Measurements from ENCODE around the gene LSG1.

The LSG1 gene

DNA sequence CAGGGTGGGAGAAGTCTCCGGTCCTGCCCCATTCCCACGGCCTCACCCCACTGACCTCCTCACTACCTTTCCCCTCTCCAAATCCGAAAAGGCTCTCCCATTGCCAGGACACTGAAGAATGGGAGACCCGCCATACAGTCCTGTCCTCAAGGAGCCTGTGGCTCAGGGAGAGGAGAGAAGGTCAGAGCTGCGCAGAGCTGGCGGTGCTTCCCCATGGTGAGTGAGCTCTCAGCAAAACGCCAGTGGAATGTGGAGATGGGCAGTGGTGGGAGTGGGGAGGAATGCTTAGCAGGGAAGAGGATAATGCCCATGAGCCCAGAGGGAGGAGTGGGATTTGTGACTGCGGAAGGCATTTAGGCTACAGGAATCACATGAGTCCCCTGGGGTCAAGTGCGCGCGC, 33.8 kb upstream of the LSG1 start:
- H3K4me1 ChIP-seq (ENCODE audit: control insufficient read depth, insufficient read depth, low read length), result peaks cover 9% of the 10 kb centered on the region; the same call in 1 of the 2 replicates
- WGBS (ENCODE audit: insufficient coverage, insufficient read length), result no CpG with 5 or more reads among the region's 11 CpGs

DNA sequence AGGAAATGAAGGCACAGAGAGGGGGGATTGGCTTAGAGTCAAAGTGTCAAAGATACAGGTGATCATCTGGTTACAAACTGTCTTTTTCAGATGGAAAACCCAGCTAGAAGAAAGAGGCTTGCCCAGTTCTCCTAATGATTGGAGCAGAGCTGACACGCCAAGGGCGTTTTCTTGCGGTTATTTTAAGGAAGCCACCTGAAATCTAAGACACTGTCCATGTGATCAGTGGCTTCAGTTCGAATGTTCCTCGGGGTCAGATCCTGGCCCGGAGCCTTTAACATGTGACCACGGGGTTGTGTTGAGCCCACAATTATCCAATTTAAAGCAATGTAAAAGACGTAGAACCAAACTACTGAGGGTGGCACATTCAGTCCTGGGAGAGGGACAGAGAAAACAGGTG, 33.2 kb upstream of the LSG1 start:
- Histone ChIP-seq H3K27ac (ENCODE audit: low read length) (no peak overlapping the region), H3K9me3 (ENCODE audit: control insufficient read depth, insufficient read depth, low read length) (no peaks in the 10 kb centered on the region), H3K4me1 (ENCODE audit: control insufficient read depth, insufficient read depth, low read length) (peaks cover 9% of the 10 kb centered on the region; the same call in 1 of the 2 replicates), H3K27me3 (ENCODE audit: control insufficient read depth, insufficient read depth, low read length) (no peaks in the 10 kb centered on the region), H3K4me3 (ENCODE audit: low read length) (no peak overlapping the region), H3K36me3 (ENCODE audit: control insufficient read depth, insufficient read depth, low read length) (no peaks in the 10 kb centered on the region)
- WGBS (ENCODE audit: insufficient coverage, insufficient read length), result no CpG with 5 or more reads among the region's 8 CpGs
- no peak for DNase-seq (ENCODE audit: low read depth, low spot score)

More for the DNA sequence above, 33.8 kb upstream of the LSG1 start:
- Histone ChIP-seq H3K9me3 (ENCODE audit: control insufficient read depth, insufficient read depth, low read length) (no peaks in the 10 kb centered on the region), H3K27ac (ENCODE audit: low read length) (no peak overlapping the region), H3K27me3 (ENCODE audit: control insufficient read depth, insufficient read depth, low read length) (no peaks in the 10 kb centered on the region), H3K4me3 (ENCODE audit: low read length) (no peak overlapping the region), H3K36me3 (ENCODE audit: control insufficient read depth, insufficient read depth, low read length) (no peaks in the 10 kb centered on the region)
- DNase-seq (ENCODE audit: low read depth, low spot score), result no peak

DNA sequence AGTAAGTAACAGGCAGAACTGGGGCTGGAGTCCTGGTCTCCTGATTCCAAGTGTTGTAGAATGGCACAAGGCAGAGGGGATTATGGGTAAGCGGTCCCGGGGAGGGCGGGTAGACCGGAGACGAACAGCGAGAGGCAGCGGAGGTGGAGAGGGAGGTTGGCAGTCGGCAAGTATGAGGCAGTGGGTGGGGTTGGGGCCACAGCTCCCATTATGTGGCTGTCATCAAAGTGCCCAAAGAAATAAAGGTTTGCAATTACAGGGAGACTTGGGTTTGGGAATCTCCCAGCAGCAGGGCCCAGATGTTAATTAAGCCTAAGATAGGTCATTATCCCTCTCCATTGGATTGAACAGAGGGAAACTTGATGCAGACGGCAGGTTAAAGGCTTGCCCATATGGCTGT, 30.6 kb upstream of the LSG1 start:
- no peak overlapping the region for H3K4me3 ChIP-seq (ENCODE audit: low read length)
- DNase-seq (ENCODE audit: low read depth, low spot score), result no peak
- no peaks in the 10 kb centered on the region for H3K36me3 ChIP-seq (ENCODE audit: control insufficient read depth, insufficient read depth, low read length)
- no peaks in the 10 kb centered on the region for H3K9me3 ChIP-seq (ENCODE audit: control insufficient read depth, insufficient read depth, low read length)
- no peaks in the 10 kb centered on the region for H3K27me3 ChIP-seq (ENCODE audit: control insufficient read depth, insufficient read depth, low read length)
- H3K4me1 ChIP-seq (ENCODE audit: control insufficient read depth, insufficient read depth, low read length), result peaks cover 9% of the 10 kb centered on the region; the same call in 1 of the 2 replicates
- no peak overlapping the region for H3K27ac ChIP-seq (ENCODE audit: low read length)
- WGBS (ENCODE audit: insufficient coverage, insufficient read length), result no CpG with 5 or more reads among the region's 9 CpGs

DNA sequence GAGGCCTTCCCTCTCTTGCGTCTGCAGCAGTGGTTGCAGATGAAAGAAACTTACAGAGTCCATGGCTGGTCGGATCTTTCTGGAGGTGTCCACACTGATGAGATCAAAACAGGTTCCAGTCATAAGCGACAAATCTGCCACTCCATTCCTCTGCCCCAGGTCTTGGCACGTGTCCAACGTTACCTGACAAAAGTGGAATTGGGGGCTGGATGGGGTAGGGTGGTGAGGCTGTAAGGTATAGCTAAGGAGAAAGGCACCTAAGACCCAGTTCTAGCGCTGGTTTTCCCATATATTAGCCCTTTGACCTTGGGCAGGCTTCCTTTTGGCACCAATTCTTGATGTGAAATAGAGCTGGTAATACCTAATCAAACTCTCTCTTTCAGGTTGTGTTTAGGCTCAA, 24.7 kb upstream of the LSG1 start:
- Histone ChIP-seq H3K9me3 (ENCODE audit: control insufficient read depth, insufficient read depth, low read length) (no peaks in the 10 kb centered on the region), H3K4me1 (ENCODE audit: control insufficient read depth, insufficient read depth, low read length) (no peaks in the 10 kb centered on the region), H3K27ac (ENCODE audit: low read length) (no peak overlapping the region), H3K4me3 (ENCODE audit: low read length) (no peak overlapping the region), H3K27me3 (ENCODE audit: control insufficient read depth, insufficient read depth, low read length) (no peaks in the 10 kb centered on the region), H3K36me3 (ENCODE audit: control insufficient read depth, insufficient read depth, low read length) (no peaks in the 10 kb centered on the region)
- no peak for DNase-seq (ENCODE audit: low read depth, low spot score)
- no CpG with 5 or more reads among the region's 6 CpGs for WGBS (ENCODE audit: insufficient coverage, insufficient read length)

DNA sequence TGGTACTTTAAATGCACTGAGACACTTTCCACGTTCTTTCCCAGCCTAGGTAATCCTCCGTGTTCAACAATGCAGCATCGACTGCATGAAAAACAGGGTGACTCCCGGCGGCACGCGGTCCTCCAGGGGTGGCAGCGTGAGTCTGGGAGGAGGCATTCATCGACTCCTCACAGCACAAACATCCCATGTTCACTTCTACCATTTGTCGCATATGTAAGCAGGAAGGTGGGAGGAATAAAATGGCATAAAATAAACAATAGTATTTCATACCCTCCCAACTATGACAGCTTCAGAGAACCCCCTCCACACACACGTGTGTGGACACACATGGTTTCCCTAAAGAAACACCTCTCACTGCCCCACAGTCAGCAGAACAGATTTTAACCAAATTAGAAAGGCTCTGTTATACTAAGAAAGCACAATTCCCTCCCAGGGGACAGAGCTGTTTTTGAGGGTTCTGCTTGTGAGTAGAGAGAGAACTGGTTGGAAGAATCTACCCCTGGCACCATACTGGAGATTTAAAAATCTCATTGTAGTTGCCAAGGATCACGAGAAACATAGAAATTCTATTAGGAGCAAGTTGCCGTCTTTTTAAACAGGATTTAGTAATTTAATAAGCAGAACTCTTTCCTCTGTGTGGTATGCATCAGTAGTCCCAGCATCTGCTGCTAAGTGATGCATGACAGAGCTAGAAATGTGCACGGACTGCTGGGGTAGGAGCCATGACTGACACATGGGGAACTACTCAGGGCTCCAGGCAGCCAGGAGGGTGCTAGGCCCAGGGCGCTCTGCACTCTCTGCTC, 19.7 kb upstream of the LSG1 start:
- no CpG with 5 or more reads among the region's 15 CpGs for WGBS (ENCODE audit: insufficient coverage, insufficient read length)
- Histone ChIP-seq H3K9me3 (ENCODE audit: control insufficient read depth, insufficient read depth, low read length) (no peaks in the 10 kb centered on the region), H3K36me3 (ENCODE audit: control insufficient read depth, insufficient read depth, low read length) (no peaks in the 10 kb centered on the region), H3K4me3 (ENCODE audit: low read length) (no peak overlapping the region), H3K4me1 (ENCODE audit: control insufficient read depth, insufficient read depth, low read length) (peaks cover 10% of the 10 kb centered on the region), H3K27ac (ENCODE audit: low read length) (no peak overlapping the region), H3K27me3 (ENCODE audit: control insufficient read depth, insufficient read depth, low read length) (peaks cover 6% of the 10 kb centered on the region)
- DNase-seq (ENCODE audit: low read depth, low spot score), result no peak

DNA sequence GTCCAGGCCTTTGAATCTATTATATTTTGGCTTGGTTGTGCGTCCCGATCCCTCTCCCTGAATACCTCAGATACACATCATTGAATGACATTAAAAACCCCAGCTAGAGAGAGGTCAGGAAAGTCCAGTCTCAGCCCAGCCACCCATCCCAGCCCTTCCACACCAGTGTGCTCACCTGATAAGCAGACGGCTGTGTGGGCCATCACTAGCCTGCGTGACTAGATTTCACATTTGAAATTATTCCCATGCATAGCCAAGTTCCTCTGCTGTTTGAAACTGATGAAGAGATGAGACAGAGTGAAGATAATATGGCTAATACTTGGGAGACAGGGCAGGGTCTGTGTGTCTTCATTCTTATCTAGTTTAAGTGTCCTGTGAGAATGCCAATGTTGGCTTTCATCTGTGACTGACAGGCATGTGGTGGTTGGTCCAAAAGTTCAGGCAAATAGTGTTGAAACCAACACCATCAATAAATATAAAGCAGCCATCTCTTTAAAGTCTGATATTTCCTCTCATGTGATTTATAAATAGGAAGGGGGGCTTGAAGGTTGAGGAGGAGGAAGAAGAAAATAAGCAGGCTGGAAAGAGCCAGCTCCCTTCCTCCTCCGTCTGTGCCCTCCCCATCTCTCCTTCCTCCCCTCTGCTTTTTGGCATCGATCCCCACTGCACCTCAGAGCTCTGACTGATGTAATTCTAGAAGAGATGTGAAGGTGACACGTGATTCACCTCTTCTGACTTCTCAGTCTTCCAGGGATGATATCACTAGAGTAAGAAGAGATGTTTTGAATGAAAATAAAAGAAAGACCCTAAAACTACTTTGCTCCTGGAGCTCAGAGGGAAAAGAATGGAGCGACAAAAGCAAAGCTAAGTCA, 18.7 kb upstream of the LSG1 start:
- no CpG with 5 or more reads among the region's 8 CpGs for WGBS (ENCODE audit: insufficient coverage, insufficient read length)
- DNase-seq (ENCODE audit: low read depth, low spot score), result no peak
- H3K27me3 ChIP-seq (ENCODE audit: control insufficient read depth, insufficient read depth, low read length), result peaks cover 11% of the 10 kb centered on the region
- no peaks in the 10 kb centered on the region for H3K36me3 ChIP-seq (ENCODE audit: control insufficient read depth, insufficient read depth, low read length)
- H3K27ac ChIP-seq (ENCODE audit: low read length), result no peak overlapping the region
- no peaks in the 10 kb centered on the region for H3K9me3 ChIP-seq (ENCODE audit: control insufficient read depth, insufficient read depth, low read length)
- H3K4me3 ChIP-seq (ENCODE audit: low read length), result no peak overlapping the region
- peaks cover 11% of the 10 kb centered on the region for H3K4me1 ChIP-seq (ENCODE audit: control insufficient read depth, insufficient read depth, low read length)

DNA sequence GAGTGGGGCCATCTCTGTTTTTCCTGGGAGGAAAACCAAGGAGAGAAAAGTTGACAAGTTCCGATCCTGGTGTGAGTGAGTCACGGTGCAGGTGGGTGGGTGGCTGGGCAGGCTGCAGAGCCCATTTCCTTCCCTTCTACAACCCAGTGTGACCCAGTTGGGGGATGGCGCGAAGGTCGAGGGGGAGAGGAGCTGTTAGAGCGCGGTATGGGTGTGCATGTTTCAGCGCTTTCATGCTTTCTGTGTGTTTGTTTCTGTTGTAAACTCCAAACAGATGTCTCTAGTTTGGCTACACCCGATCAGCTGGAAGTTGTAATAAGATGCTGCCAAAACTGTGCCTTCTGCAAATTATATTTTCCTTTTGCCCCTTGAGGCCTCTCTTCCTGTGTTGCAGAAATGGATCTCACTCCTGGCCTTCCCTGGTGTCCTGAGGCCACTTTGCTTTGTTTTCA, 17.5 kb upstream of the LSG1 start:
- Histone ChIP-seq H3K27ac (ENCODE audit: low read length) (no peak overlapping the region), H3K4me1 (ENCODE audit: control insufficient read depth, insufficient read depth, low read length) (peaks cover 11% of the 10 kb centered on the region), H3K9me3 (ENCODE audit: control insufficient read depth, insufficient read depth, low read length) (no peaks in the 10 kb centered on the region), H3K27me3 (ENCODE audit: control insufficient read depth, insufficient read depth, low read length) (peaks cover 12% of the 10 kb centered on the region), H3K36me3 (ENCODE audit: control insufficient read depth, insufficient read depth, low read length) (no peaks in the 10 kb centered on the region), H3K4me3 (ENCODE audit: low read length) (no peak overlapping the region)
- no peak for DNase-seq (ENCODE audit: low read depth, low spot score)
- WGBS (ENCODE audit: insufficient coverage, insufficient read length), result no CpG with 5 or more reads among the region's 9 CpGs

DNA sequence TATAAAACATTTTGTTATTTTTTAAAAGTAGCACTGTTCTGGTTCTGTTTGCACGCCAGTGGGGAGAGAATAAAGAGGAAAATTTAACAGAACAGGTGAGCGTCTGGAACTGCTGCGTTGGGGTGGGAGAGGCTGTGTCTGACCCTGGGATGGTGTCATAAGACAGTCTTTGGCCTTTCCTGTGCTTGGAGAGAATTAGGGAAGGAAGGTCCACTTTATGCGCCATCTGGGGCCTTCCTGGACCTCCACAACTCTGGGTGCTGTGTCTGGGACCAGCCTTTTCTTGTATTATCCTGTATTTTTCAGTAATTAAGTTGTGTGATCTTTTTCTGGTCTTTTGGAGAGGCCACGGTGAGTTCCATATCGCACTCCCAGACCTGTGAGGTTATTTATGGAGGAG, 17.0 kb upstream of the LSG1 start:
- Histone ChIP-seq H3K27me3 (ENCODE audit: control insufficient read depth, insufficient read depth, low read length) (peaks cover 12% of the 10 kb centered on the region), H3K4me3 (ENCODE audit: low read length) (no peak overlapping the region), H3K9me3 (ENCODE audit: control insufficient read depth, insufficient read depth, low read length) (no peaks in the 10 kb centered on the region), H3K36me3 (ENCODE audit: control insufficient read depth, insufficient read depth, low read length) (no peaks in the 10 kb centered on the region), H3K27ac (ENCODE audit: low read length) (no peak overlapping the region), H3K4me1 (ENCODE audit: control insufficient read depth, insufficient read depth, low read length) (peaks cover 11% of the 10 kb centered on the region)
- no peak for DNase-seq (ENCODE audit: low read depth, low spot score)
- no CpG with 5 or more reads among the region's 6 CpGs for WGBS (ENCODE audit: insufficient coverage, insufficient read length)

DNA sequence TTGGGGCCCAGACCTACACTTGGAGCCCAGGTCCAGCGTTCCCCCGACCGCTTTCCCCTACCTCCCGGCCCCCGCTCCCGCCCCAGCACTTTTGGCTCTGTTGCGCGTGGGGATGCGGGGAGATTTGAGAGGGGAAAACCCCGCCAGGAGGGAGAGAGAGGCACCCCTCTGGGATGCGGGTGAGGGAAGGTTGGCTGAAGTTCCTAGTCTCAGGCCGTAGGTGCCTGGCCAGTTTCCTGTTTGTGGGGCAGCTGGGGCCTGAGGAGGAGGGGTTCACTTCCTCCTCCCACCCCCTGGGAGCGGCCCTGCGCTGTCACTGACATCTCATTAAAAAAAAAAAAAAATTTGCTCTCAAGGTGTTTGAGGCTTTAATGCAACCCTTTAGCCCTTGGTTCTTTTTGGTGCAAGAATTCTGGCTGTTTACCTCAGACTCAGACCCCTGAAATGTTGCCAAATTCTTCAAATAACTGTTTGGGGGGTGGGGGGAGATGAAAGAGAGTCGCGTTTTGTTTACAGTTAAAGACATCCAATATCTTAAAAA, 16.3 kb upstream of the LSG1 start:
- no peak overlapping the region for H3K27ac ChIP-seq (ENCODE audit: low read length)

DNA sequence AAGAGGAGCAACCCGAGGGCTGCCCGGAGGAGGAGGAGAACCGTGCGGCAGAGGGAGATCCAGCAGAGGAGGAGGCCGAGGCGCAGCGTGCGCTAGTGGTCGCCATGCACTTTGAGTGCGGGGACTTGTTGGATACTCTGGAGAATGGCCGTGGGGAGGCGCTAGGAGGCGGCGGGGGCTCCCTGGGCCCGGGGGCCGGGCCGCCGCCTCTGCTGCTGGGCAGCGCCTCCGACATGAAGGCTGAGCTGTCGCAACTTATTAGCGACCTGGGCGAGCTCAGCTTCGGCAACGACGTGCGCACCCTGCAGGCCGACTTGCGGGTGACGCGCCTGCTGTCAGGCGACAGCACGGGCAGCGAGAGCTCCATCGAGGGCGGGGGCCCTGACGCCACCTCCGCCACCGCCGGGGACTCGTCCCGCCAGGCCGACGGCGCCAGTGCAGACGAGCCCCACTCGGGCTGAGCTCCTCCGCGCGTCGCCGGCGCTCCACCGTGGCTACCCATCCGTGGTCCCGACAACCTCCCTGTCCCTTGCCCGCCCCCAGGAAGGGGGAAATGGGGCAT, 15.7 kb upstream of the LSG1 start:
- no peaks in the 10 kb centered on the region for H3K9me3 ChIP-seq (ENCODE audit: control insufficient read depth, insufficient read depth, low read length)
- H3K4me1 ChIP-seq (ENCODE audit: control insufficient read depth, insufficient read depth, low read length), result peaks cover 11% of the 10 kb centered on the region
- H3K27me3 ChIP-seq (ENCODE audit: control insufficient read depth, insufficient read depth, low read length), result peaks cover 12% of the 10 kb centered on the region
- no peak for DNase-seq (ENCODE audit: low read depth, low spot score)
- WGBS (ENCODE audit: insufficient coverage, insufficient read length), result no CpG with 5 or more reads among the region's 57 CpGs
- no peaks in the 10 kb centered on the region for H3K36me3 ChIP-seq (ENCODE audit: control insufficient read depth, insufficient read depth, low read length)
- H3K4me3 ChIP-seq (ENCODE audit: low read length), result peak overlapping the region; percentile 71; the same call in 1 of the 2 replicates
- no peak overlapping the region for H3K27ac ChIP-seq (ENCODE audit: low read length)

More for the DNA sequence above, 16.3 kb upstream of the LSG1 start:
- DNase-seq (ENCODE audit: low read depth, low spot score), result no peak
- peaks cover 11% of the 10 kb centered on the region for H3K4me1 ChIP-seq (ENCODE audit: control insufficient read depth, insufficient read depth, low read length)
- H3K27me3 ChIP-seq (ENCODE audit: control insufficient read depth, insufficient read depth, low read length), result peaks cover 12% of the 10 kb centered on the region
- no peaks in the 10 kb centered on the region for H3K9me3 ChIP-seq (ENCODE audit: control insufficient read depth, insufficient read depth, low read length)
- H3K4me3 ChIP-seq (ENCODE audit: low read length), result peak overlapping the region; percentile 71; the same call in 1 of the 2 replicates
- WGBS (ENCODE audit: insufficient coverage, insufficient read length), result no CpG with 5 or more reads among the region's 16 CpGs
- H3K36me3 ChIP-seq (ENCODE audit: control insufficient read depth, insufficient read depth, low read length), result no peaks in the 10 kb centered on the region
